Adrenal gland (tissue), 12 donors: Measurements from ENCODE around the gene GBF1. TPM values are rescaled to one million over a fixed set of nuclear protein-coding genes. Genes with fewer than 3 reads are reported as not detected.

Experiments used
- DNase-seq, 7 donors: peaks; one replicate each; pipeline ENCODE4 v3.0.0-alpha.2; 2019 to 2020
- H3K27ac ChIP-seq, 5 donors: fragments of 200-600 bp; sonication (generic) in 4 of 5; 1 replicate in 3 of 5; 2 replicates in 2 of 5; pipeline versions ENCODE4 v1.5.1 to v1.8.0; 2016 to 2020; ENCODE audit warnings: mild to moderate bottlenecking in 1 of 5
- H3K27me3 ChIP-seq: fragments of 200-600 bp; 2 replicates; pipeline ENCODE4 v1.8.0; 2021
- H3K36me3 ChIP-seq, 2 donors: fragments of 200-600 bp; replicated peaks in 1 of 2; 1 replicate in 1 of 2; 2 replicates in 1 of 2; pipeline versions ENCODE4 v1.5.1 to v1.8.0; 2018 to 2022
- H3K4me1 ChIP-seq, 2 donors: fragments of 200-600 bp; replicated peaks in 1 of 2; 1 replicate in 1 of 2; 2 replicates in 1 of 2; pipeline versions ENCODE4 v1.5.1 to v1.8.0; 2018 to 2021
- H3K4me3 ChIP-seq, 4 donors: fragments of 200-600 bp; sonication (generic) in 3 of 4; one replicate each; pipeline ENCODE4 v1.5.1; 2016 to 2018
- H3K9me3 ChIP-seq, 3 donors: fragments of 200-600 bp; sonication (generic) in 1 of 3; replicated peaks in 1 of 3; 1 replicate in 2 of 3; 2 replicates in 1 of 3; pipeline versions ENCODE4 v1.5.1 to v1.8.0; 2016 to 2021
- CTCF ChIP-seq, 6 experiments: fragments of 450-650 bp in 4 of 6; fragments of 200-600 bp in 2 of 6; sonication (generic) in 1 of 6; IDR thresholded peaks; 1 replicate in 5 of 6; 2 replicates in 1 of 6; pipeline versions ENCODE4 v1.5.1 to v1.8.0; 2016 to 2021; ENCODE audit warnings: antibody characterized with exemption in 6 of 6, mild to moderate bottlenecking in 2 of 6, moderate library complexity in 1 of 6
- POLR2A ChIP-seq, 2 donors: fragments of 450-650 bp; IDR thresholded peaks; one replicate each; pipeline ENCODE4 v1.6.1; 2017; ENCODE audit warnings: antibody characterized with exemption in 2 of 2, mild to moderate bottlenecking in 2 of 2, moderate library complexity in 1 of 2
- WGBS, 4 donors: extraction: QIAGEN DNeasy Blood & Tissue Kit in 2 of 4; methylation state at CpG; one replicate each; pipeline versions ENCODE4 v1.1.5 to v1.1.7; 2013 to 2017; 5-methylcytosine and 5-hydroxymethylcytosine counted together
- intact Hi-C, 2 donors: fragments of 100-400 bp; cut with DNase I; formaldehyde crosslinking; loops; one replicate each; pipeline versions ENCODE4 v1.14.1 to v1.15.0; 2022 to 2023
- polyA plus RNA-seq, 3 donors: library from polyadenylated mRNA; stranded (reverse); fragments of 200-250 nt in 2 of 3; fragments of 350-450 nt in 1 of 3; fragmentation: Illumina TruSeq in 1 of 3; extraction: RNeasy Lipid Tissue Mini Kit (QIAGEN cat#74804) in 1 of 3; gene quantifications; one replicate each; pipeline ENCODE4 v1.2.3, GENCODE V29; 2013 to 2014
- total RNA-seq, 9 donors: library from RNA; depleted of rRNA in 4 of 9; stranded (reverse); fragments of >200 nt in 4 of 9; fragments of 120-200 nt in 1 of 9; fragmentation: NEBNext Ultra II Directional in 1 of 9; extraction: Animal tissue kit (Norgen Biotek cat#: 25700) in 1 of 9; gene quantifications; one replicate each; pipeline versions ENCODE4 v1.1.0 to v1.2.4, GENCODE V29; 2013 to 2023
- donor health status: healthy with polysubstance abuse.
- donor health status: Bipolar disorder and iron deficiency.
- donor health status: DM: yes; HTN: yes; CAD: no.
- donor health status: DM: no; HTN: no; CAD: no.
- donor health status: DM: no; HTN: no; CAD: no.
- donor health status: DM: yes; HTN: yes; CAD: no.

The GBF1 gene
- total and polyA plus RNA-seq, 12 donors = 16.4 to 46.1 (median 37.7) TPM

GRCh38 chr10:102219370-102219769 lies 26.0 kb upstream of the GBF1 start:
- Histone ChIP-seq H3K4me1 (no peaks in the 10 kb centered on the region), H3K36me3 (no peaks in the 10 kb centered on the region), H3K27ac (no peak overlapping the region), H3K27me3 (no peaks in the 10 kb centered on the region), H3K9me3 (no peaks in the 10 kb centered on the region), H3K4me3 (no peak overlapping the region)
- no peak for TF ChIP-seq CTCF (IDR thresholded peaks at IDR 0.05)
- no peak for TF ChIP-seq POLR2A (IDR thresholded peaks at IDR 0.05)
- intact Hi-C loops = no loop called here
- DNase-seq = no peak
- 49 to 60% (median 55%) methylated on average over 5 of the region's 5 CpGs for WGBS, 4 donors

GRCh38 chr10:102220612-102221011 lies 24.7 kb upstream of the GBF1 start:
- intact Hi-C loops = no loop called here
- no peak for DNase-seq
- Histone ChIP-seq H3K4me3 (no peak overlapping the region), H3K27me3 (no peaks in the 10 kb centered on the region), H3K9me3 (no peaks in the 10 kb centered on the region), H3K36me3 (no peaks in the 10 kb centered on the region), H3K4me1 (peaks cover 0 to under 1% of the 10 kb centered on the region in 2 donors), H3K27ac (no peak overlapping the region)
- TF ChIP-seq POLR2A (IDR thresholded peaks at IDR 0.05) (no peak), CTCF (IDR thresholded peaks at IDR 0.05) (no peak)

GRCh38 chr10:102222797-102223196 lies 22.5 kb upstream of the GBF1 start:
- H3K27ac ChIP-seq = no peak overlapping the region
- TF ChIP-seq POLR2A (IDR thresholded peaks at IDR 0.05) (no peak), CTCF (IDR thresholded peaks at IDR 0.05) (no peak)
- intact Hi-C loops = no loop called here

GRCh38 chr10:102225646-102226541 lies 19.4 kb upstream of the GBF1 start, which contains the start of gene ELOVL3:
TSS of gene ELOVL3 (plus strand) at chr10:102226299. CDS start at chr10:102226549, 250 bp downstream.
- Histone ChIP-seq H3K27ac (peak within 1 kb of the TSS in 4 of 5 donors; percentile 41 to 81 (median 64)), H3K27me3 (peaks cover 3% of the 10 kb centered on the region), H3K36me3 (no peaks in the 10 kb centered on the region), H3K4me1 (peaks cover 15 to 17% of the 10 kb centered on the region in 2 donors), H3K4me3 (peak within 1 kb of the TSS in 1 of 4 donors; percentile 47), H3K9me3 (no peaks in the 10 kb centered on the region)
- intact Hi-C loops = no loop called here
- DNase-seq = peak; percentile 93 to 98 (median 96)
- 2 to 4% (median 3%) methylated on average over 20 to 47 of the region's 47 CpGs; no CpG with 5 or more reads in 1 of the 4 donors for WGBS, 4 donors
- TF ChIP-seq POLR2A (IDR thresholded peaks at IDR 0.05) (peak in 1 of 2 donors; percentile 41), CTCF (IDR thresholded peaks at IDR 0.05) (peak in 4 of 6 experiments; percentile 10 to 36 (median 22))

More at GRCh38 chr10:102222797-102223196, 22.5 kb upstream of the GBF1 start:
- no peak for DNase-seq
- H3K4me3 ChIP-seq = no peak overlapping the region
- 84 to 89% (median 87%) methylated on average over 5 of the region's 5 CpGs for WGBS, 4 donors
- H3K4me1 ChIP-seq = peaks cover 4 to 6% of the 10 kb centered on the region in 2 donors
- no peaks in the 10 kb centered on the region for H3K27me3 ChIP-seq
- H3K36me3 ChIP-seq = no peaks in the 10 kb centered on the region
- no peaks in the 10 kb centered on the region for H3K9me3 ChIP-seq
